PC-3 (cell line): ENCODE results near the gene PTGIS. TPM values are rescaled to one million over a fixed set of nuclear protein-coding genes. Genes with fewer than 3 reads are reported as not detected.

Source experiments
- ATAC-seq: fragments of 200-7000 bp; cut with Tn5 transposase; 2 replicates; pipeline ENCODE4 v1.9.1; 2020; ENCODE audit warnings: mild to moderate bottlenecking, moderate library complexity
- BruUV-seq: library from RNA; stranded (reverse); fragments of 400-500 nt; replicated peaks from 2 replicates; lab custom pipeline; 2021; lab: Mats Ljungman, UMichigan
- CTCF ChIA-PET: fragments of 300-600 bp; sonication (Branson Sonifier 250); formaldehyde crosslinking; loops from one replicate; lab custom pipeline; 2022; ENCODE audit warnings: antibody characterized with exemption; lab: Charles Lee
- POLR2A ChIA-PET: fragments of 300-600 bp; sonication (Branson Sonifier 250); formaldehyde crosslinking; loops from one replicate; lab custom pipeline; 2022; ENCODE audit warnings: antibody characterized with exemption; ENCODE audit not compliant: unreplicated experiment; lab: Charles Lee
- DNase-seq: peaks from one replicate; pipeline ENCODE4 v3.0.0-alpha.2; 2015
- H2AFZ ChIP-seq: fragments of 300-600 bp; sonication (generic); 2 replicates; pipeline ENCODE4 v1.6.0; 2016; ENCODE audit warnings: antibody characterized with exemption, low read length
- H3F3A ChIP-seq: fragments of 300-600 bp; sonication (generic); one replicate; pipeline ENCODE4 v1.6.0; 2017; ENCODE audit warnings: antibody characterized with exemption, low read length, control low read depth, mild to moderate bottlenecking; ENCODE audit not compliant: unreplicated experiment
- H3K27ac ChIP-seq: fragments of 300-600 bp; sonication (generic); 2 replicates; pipeline ENCODE4 v1.5.1; 2016; ENCODE audit warnings: mild to moderate bottlenecking, low read length
- H3K27me3 ChIP-seq: fragments of 300-600 bp; sonication (generic); 2 replicates; pipeline ENCODE4 v1.6.1; 2016; ENCODE audit warnings: low read length, mixed read lengths
- H3K36me3 ChIP-seq: fragments of 300-600 bp; sonication (generic); 2 replicates; pipeline ENCODE4 v1.6.1; 2016; ENCODE audit warnings: low read depth, mixed run types, low read length, mixed read lengths
- H3K4me1 ChIP-seq: fragments of 300-600 bp; sonication (generic); 2 replicates; pipeline ENCODE4 v1.5.1; 2016; ENCODE audit warnings: low read length; ENCODE audit not compliant: insufficient read depth
- H3K4me2 ChIP-seq: fragments of 300-600 bp; sonication (generic); 2 replicates; pipeline ENCODE4 v1.6.0; 2016; ENCODE audit warnings: low read length
- H3K4me3 ChIP-seq: fragments of 300-600 bp; sonication (generic); 2 replicates; pipeline ENCODE4 v1.5.1; 2016; ENCODE audit warnings: mild to moderate bottlenecking, low read length, mixed read lengths
- H3K79me2 ChIP-seq: fragments of 300-600 bp; sonication (generic); 2 replicates; pipeline ENCODE4 v1.6.1; 2017; ENCODE audit warnings: low read length, mixed read lengths
- H3K9ac ChIP-seq: fragments of 300-600 bp; sonication (generic); 2 replicates; pipeline ENCODE4 v1.6.0; 2016; ENCODE audit warnings: mild to moderate bottlenecking, low read length
- H3K9me2 ChIP-seq: fragments of 300-600 bp; sonication (generic); replicated peaks from 2 replicates; pipeline ENCODE4 v1.6.1; 2016; ENCODE audit warnings: mixed run types, low read length, mixed read lengths
- H3K9me3 ChIP-seq: fragments of 300-600 bp; sonication (generic); 2 replicates; pipeline ENCODE4 v1.6.1; 2016; ENCODE audit warnings: low read length, mixed read lengths
- H4K20me1 ChIP-seq: fragments of 300-600 bp; sonication (generic); 2 replicates; pipeline ENCODE4 v1.6.1; 2016; ENCODE audit warnings: low read length, mixed read lengths
- CTCF ChIP-seq: fragments of 300-600 bp; sonication (generic); conservative IDR thresholded peaks from 2 replicates; pipeline ENCODE4 v1.5.1; 2017; ENCODE audit warnings: antibody characterized with exemption, low read depth, mild to moderate bottlenecking, low read length
- EZH2 ChIP-seq: fragments of 300-600 bp; sonication (generic); IDR thresholded peaks from one replicate; pipeline ENCODE4 v1.6.1; 2017; ENCODE audit warnings: antibody characterized with exemption, mild to moderate bottlenecking, low read length; ENCODE audit not compliant: unreplicated experiment
- EZH2phosphoT487 ChIP-seq: fragments of 300-600 bp; sonication (generic); IDR thresholded peaks from 2 replicates; pipeline ENCODE4 v1.6.1; 2018; ENCODE audit warnings: mild to moderate bottlenecking, antibody characterized with exemption, low read length, borderline replicate concordance
- intact Hi-C: fragments of 100-400 bp; cut with micrococcal nuclease; formaldehyde crosslinking; loops from 2 replicates; pipeline ENCODE4 v1.9.0; 2023
- total RNA-seq: library from RNA; depleted of rRNA; stranded (reverse); fragments of >200 nt; gene quantifications from 2 replicates; pipeline ENCODE4 v1.2.3, GENCODE V29; 2014

Gene PTGIS
- total RNA-seq, 1 experiment from 2014 or later = 0.18 TPM

- CTCF ChIA-PET = no interaction called here
- Histone ChIP-seq H3K9ac (no peak overlapping the region), H3K79me2 (no peaks in the 10 kb centered on the region), H3K36me3 (no peaks in the 10 kb centered on the region), H3K4me2 (no peak overlapping the region), H3K4me3 (no peak overlapping the region), H3K27ac (no peak overlapping the region), H3K9me3 (no peaks in the 10 kb centered on the region), H2AFZ (no peak overlapping the region), H3K4me1 (peaks cover 5% of the 10 kb centered on the region; the same call in 1 of the 2 replicates), H3K9me2 (no peaks in the 10 kb centered on the region), H3K27me3 (peaks cover 36% of the 10 kb centered on the region), H4K20me1 (no peaks in the 10 kb centered on the region), H3F3A (no peaks in the 10 kb centered on the region)
- TF ChIP-seq CTCF (no peak), EZH2phosphoT487 (no peak), EZH2 (no peak)
- BruUV-seq = no TSS peak
- ATAC-seq (no peak), DNase-seq (no peak)
- POLR2A ChIA-PET = no interaction called here
- intact Hi-C loops = no loop called here
Measured at GRCh38 chr20:49486064-49486463, 81.9 kb downstream of the PTGIS start.

GRCh38 chr20:49485563-49485962, 82.4 kb downstream of the PTGIS start:
- ChIA-PET CTCF (no interaction called here), POLR2A (no interaction called here)
- Histone ChIP-seq H3K9me3 (no peaks in the 10 kb centered on the region), H4K20me1 (no peaks in the 10 kb centered on the region), H3K4me2 (no peak overlapping the region), H3K27ac (no peak overlapping the region), H3K4me1 (peaks cover under 1% of the 10 kb centered on the region; the same call in 1 of the 2 replicates), H3K4me3 (no peak overlapping the region), H3K79me2 (no peaks in the 10 kb centered on the region), H3K9ac (no peak overlapping the region), H2AFZ (no peak overlapping the region), H3K9me2 (no peaks in the 10 kb centered on the region), H3F3A (no peaks in the 10 kb centered on the region), H3K36me3 (no peaks in the 10 kb centered on the region), H3K27me3 (peaks cover 36% of the 10 kb centered on the region)
- TF ChIP-seq CTCF = no peak
- TF ChIP-seq EZH2phosphoT487 = no peak
- no peak for TF ChIP-seq EZH2
- intact Hi-C loops = loop anchor here (2.0 kb wide), 1 partner anchor 23 kb away; no protein-coding TSS in a partner anchor
- no peak for ATAC-seq
- no TSS peak for BruUV-seq
- no peak for DNase-seq
